ENCODE measurements around the gene E2F4. TPM values are rescaled to one million over a fixed set of nuclear protein-coding genes. Genes with fewer than 3 reads are reported as not detected.

The E2F4 gene
- polyA plus RNA-seq, 2 of the 4 experiments (the other 2 are of a cell fraction), result 65.1 to 66.6 TPM

- CTCF ChIA-PET, result interaction anchor here (0.9 to 14.1 kb wide), 6 partner anchors 14 to 47 kb away, joined by 3 to 138 read pairs (median 4); partner anchors contain the start of genes FHOD1 and SLC9A5
- no peak overlapping the region for H3K4me3 ChIP-seq
- no peak overlapping the region for H3K4me2 ChIP-seq
- H3K27ac ChIP-seq, result no peak overlapping the region
- POLR2A ChIA-PET, result interaction anchor here (0.9 to 1.9 kb wide), 2 partner anchors 11 to 15 kb away, joined by 3 to 6 read pairs; no protein-coding TSS in a partner anchor
- no peak for FAIRE-seq
- H3K4me1 ChIP-seq, result peaks cover 9% of the 10 kb centered on the region
- no peak for TF ChIP-seq FOXS1 (CRISPR knock-in tag; IDR thresholded peaks at IDR 0.05)
- TF ChIP-seq NPAS2 (CRISPR knock-in tag; IDR thresholded peaks at IDR 0.05; ENCODE audit: borderline replicate concordance), result no peak
- no peak for TF ChIP-seq USF2 (IDR thresholded peaks at IDR 0.05)
- no peak for TF ChIP-seq ZFP36 (IDR thresholded peaks at IDR 0.05; ENCODE audit: borderline replicate concordance, partially characterized antibody)
- TF ChIP-seq POLR2A (IDR thresholded peaks at IDR 0.05; ENCODE audit: low read length), result no peak
- TF ChIP-seq CTCF (IDR thresholded peaks at IDR 0.05), result no peak
- TF ChIP-seq HOXA7 (CRISPR knock-in tag; IDR thresholded peaks at IDR 0.05), result no peak
- TF ChIP-seq, protein P1, sequence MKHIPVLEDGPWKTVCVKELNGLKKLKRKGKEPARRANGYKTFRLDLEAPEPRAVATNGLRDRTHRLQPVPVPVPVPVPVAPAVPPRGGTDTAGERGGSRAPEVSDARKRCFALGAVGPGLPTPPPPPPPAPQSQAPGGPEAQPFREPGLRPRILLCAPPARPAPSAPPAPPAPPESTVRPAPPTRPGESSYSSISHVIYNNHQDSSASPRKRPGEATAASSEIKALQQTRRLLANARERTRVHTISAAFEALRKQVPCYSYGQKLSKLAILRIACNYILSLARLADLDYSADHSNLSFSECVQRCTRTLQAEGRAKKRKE (CRISPR knock-in tag; IDR thresholded peaks at IDR 0.05; ENCODE audit: low read depth), result no peak
- TF ChIP-seq RCOR1 (IDR thresholded peaks at IDR 0.05; ENCODE audit: low read depth, low read length), result no peak
- TF ChIP-seq EHMT2 (IDR thresholded peaks at IDR 0.05; ENCODE audit: low read depth), result no peak
- 97% methylated on average over 11 of the region's 12 CpGs for WGBS (ENCODE audit: missing lambda C conversion rate)
- DNase-seq (ENCODE audit: low read depth in 1 of 2, low spot score in 1 of 2), result no peak
- ATAC-seq, result no peak
- no peaks in the 10 kb centered on the region for H3K9me3 ChIP-seq
These were observed 39.1 kb downstream of the E2F4 start for GRCh38 chr16:67230809-67231660.

DNA sequence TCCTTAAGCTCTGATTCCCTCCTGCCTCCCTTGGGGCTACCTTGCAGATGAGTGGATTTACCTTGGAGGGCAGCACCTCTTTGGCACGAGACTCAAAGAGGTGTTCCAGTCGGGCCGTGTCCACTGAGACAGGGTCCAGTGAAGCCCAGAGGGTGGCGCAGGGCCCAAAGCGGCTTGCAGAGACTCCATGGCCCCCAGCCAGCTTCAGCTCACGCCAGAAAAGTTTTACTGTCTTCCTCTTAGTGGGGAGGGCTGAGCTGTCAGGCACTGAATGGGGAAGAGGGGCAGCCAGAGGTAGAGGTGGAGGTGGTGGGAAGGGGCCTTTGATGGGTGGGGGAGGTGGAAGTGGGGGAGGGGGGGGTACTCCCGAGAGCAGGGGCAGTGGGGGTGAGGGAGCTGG, 41.6 kb downstream of the E2F4 start:
- FAIRE-seq, result no peak
- Histone ChIP-seq H3K4me3 (no peak overlapping the region), H3K27ac (no peak overlapping the region), H3K4me1 (no peaks in the 10 kb centered on the region), H3K4me2 (no peak overlapping the region), H3K9me3 (no peaks in the 10 kb centered on the region)
- POLR2A ChIA-PET, result no interaction called here
- no peak for TF ChIP-seq NPAS2 (CRISPR knock-in tag; IDR thresholded peaks at IDR 0.05; ENCODE audit: borderline replicate concordance)
- no peak for TF ChIP-seq RCOR1 (IDR thresholded peaks at IDR 0.05; ENCODE audit: low read depth, low read length)
- TF ChIP-seq BCL3 (IDR thresholded peaks at IDR 0.05), result no peak
- ATAC-seq, result no peak
- no peak for DNase-seq (ENCODE audit: low read depth in 1 of 2, low spot score in 1 of 2)
- WGBS (ENCODE audit: missing lambda C conversion rate), result 84% methylated on average over 6 of the region's 7 CpGs
- CTCF ChIA-PET, result interaction anchor here (2.9 to 14.1 kb wide), 2 partner anchors 12 to 44 kb away, joined by 8 to 138 read pairs; partner anchors contain the start of genes FHOD1 and SLC9A5

GRCh38 chr16:67234180-67234597, 42.2 kb downstream of the E2F4 start:
- WGBS (ENCODE audit: missing lambda C conversion rate), result 94% methylated on average over 8 of the region's 10 CpGs

More at GRCh38 chr16:67234180-67234597, 42.2 kb downstream of the E2F4 start:
- Histone ChIP-seq H3K27ac (no peak overlapping the region), H3K4me3 (no peak overlapping the region), H3K9me3 (no peaks in the 10 kb centered on the region), H3K4me2 (no peak overlapping the region), H3K4me1 (no peaks in the 10 kb centered on the region)
- TF ChIP-seq SREBF2 (IDR thresholded peaks at IDR 0.05) (no peak), CBX2 (IDR thresholded peaks at IDR 0.05; ENCODE audit: borderline replicate concordance, low read depth) (no peak)
- no peak for DNase-seq (ENCODE audit: low read depth in 1 of 2, low spot score in 1 of 2)
- ChIA-PET CTCF (interaction anchor here (14.1 kb wide), 1 partner anchor 11 kb away, joined by 138 read pairs; the partner anchor contains the start of genes FHOD1 and SLC9A5), POLR2A (no interaction called here)
- FAIRE-seq, result no peak
- ATAC-seq, result 0 out of 6 replicates have a peak, but pooled peaks of 1 of the 2 experiments have one; percentile 1
